ENCODE measurements around the gene S100Z.
"Not testable (repeated sequence)": the region's sequence is repeated elsewhere in the genome, so short reads cannot be mapped to it uniquely, and the experiment has no call there.

- TF ChIP-seq FOXM1 (IDR thresholded peaks at IDR 0.05; ENCODE audit: low read depth, low read length); CTCF (IDR thresholded peaks at IDR 0.05 in 2 of 3, conservative IDR thresholded peaks at IDR 0.05 in 1 of 3; ENCODE audit: control insufficient read depth in 2 of 3, extremely low read depth in 1 of 3, insufficient read depth in 1 of 3, low read depth in 3 of 3, low read length in 3 of 3); ELK1 (IDR thresholded peaks at IDR 0.05; ENCODE audit: low read depth, low read length); POLR2AphosphoS5 (IDR thresholded peaks at IDR 0.05; ENCODE audit: low read length); MAX (IDR thresholded peaks at IDR 0.05; ENCODE audit: low read depth, low read length); POLR2AphosphoS2 (IDR thresholded peaks at IDR 0.05; ENCODE audit: low read depth, low read length); REST (IDR thresholded peaks at IDR 0.05; ENCODE audit: low read depth, low read length): not testable (repeated sequence)
Observed at GRCh38 chr5:76945238-76945637, 95.4 kb downstream of the S100Z start.
